Measurements from ENCODE around the gene HOXD4.

Gene HOXD4

DNA sequence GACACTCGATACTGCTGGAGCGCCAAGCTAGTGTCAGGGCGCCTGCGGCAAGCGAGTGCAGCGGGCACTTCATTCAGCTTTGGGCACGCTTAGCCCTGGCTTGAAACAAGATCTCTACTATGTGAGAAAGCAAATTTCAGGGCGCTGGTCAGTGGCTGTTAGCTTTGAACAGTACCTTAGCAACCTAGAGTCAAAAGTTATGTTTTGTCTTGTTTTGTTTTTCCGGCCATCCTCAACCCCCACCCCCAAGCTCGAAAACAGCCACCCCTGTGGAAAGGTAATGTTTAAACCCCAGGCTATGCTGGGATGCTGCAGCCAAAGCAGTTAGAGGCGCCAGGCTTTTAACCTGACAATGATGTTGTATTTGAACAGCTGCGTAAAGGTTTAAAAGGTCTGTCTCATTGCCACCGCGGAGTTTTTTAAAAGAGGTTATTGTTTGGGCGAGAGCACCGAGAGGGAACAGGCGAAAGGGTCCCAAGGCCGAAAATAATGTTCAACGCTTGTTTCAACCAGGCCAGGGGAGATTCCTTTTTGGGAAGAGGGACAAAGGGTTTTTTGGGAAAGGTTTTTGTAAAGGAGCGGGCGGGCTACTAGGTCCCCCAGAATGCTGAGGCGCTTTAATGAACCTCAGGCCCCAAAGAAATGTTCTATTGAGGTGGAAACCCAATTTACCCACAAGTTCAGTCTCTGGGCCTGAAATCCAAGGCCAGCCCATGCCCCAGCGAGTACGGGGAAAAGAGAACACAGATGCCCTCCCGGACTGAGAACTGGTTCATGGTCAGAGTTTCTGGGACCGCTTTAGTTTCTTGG, 37.0 kb upstream of the HOXD4 start:
- DNase-seq, result no peak

DNA sequence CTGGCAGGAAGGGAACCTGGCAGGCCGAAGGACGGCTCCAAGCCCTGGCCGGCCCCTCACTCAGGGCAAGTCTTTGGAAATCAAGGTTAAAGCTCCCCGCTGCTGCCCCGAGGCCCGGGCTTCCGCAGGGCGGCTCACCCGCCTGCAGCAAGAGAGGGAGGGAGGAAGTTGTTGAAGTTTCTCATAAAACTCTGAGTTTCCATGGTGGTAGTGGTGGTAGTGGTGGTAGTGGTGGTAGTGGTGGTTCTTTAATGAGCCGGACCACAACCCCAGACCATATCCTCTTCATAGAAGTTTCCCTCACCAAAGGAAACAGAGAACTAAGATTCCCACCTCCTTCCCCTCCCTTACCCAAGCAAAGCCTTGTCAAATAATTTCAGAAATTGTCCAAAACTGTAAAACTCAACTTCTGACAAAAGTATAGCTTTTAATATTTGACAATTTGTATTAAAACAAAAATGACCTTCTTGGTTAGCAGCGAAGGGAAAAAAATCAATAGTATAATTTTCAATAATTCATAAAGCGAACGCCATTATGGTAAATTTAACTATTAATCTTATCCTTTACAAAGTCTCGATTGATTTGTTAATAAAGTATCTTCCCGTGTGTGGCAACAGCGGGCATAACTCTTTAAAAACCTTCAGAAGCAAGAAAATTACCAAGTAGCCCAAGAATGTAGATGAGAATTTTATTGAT, 36.3 kb upstream of the HOXD4 start:
- DNase-seq, result no peak

- no peak for DNase-seq
Measured at GRCh38 chr2:176115883-176116813, 35.2 kb upstream of the HOXD4 start, which contains the start of gene HOXD10. Gene HOXD10 (plus strand): TSS chr2:176116778. CDS start chr2:176116834, 56 bp downstream.

- no peak for DNase-seq
Measured at GRCh38 chr2:176117162-176117822, 34.1 kb upstream of the HOXD4 start.

DNA sequence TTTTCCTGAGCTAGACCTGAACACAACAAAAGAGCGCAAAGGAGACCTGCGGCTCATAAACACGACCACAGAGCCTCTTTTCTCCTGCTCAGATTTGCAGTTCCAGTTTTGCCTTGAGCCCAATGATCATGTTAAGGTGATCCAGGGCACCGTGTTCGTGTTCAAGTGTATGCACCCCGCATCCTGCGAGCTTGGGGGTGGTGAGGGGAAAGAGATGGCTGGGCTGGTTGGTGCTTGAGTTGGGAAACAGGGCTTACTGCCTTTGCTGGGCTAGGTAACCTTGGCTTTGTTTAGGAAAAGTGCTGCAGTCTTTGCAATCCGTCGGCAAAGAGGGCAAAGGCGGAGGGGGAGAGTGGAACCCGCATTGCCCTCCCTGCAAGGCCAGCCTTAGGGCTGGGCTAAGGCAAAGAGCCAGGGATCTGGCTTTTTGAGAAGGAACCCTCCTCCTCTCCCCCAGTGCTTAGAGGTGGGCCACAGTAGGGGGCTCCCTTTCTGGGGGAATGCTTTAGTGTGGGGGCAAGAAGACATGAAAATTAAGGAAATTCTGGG, 33.5 kb upstream of the HOXD4 start:
- DNase-seq, result no peak

- DNase-seq, result no peak
Measured at GRCh38 chr2:176118601-176119339, 32.6 kb upstream of the HOXD4 start.

GRCh38 chr2:176120364-176121189, 30.8 kb upstream of the HOXD4 start:
- no peak for DNase-seq

- no peak for DNase-seq
Measured at GRCh38 chr2:176121190-176122051, 29.9 kb upstream of the HOXD4 start.

DNA sequence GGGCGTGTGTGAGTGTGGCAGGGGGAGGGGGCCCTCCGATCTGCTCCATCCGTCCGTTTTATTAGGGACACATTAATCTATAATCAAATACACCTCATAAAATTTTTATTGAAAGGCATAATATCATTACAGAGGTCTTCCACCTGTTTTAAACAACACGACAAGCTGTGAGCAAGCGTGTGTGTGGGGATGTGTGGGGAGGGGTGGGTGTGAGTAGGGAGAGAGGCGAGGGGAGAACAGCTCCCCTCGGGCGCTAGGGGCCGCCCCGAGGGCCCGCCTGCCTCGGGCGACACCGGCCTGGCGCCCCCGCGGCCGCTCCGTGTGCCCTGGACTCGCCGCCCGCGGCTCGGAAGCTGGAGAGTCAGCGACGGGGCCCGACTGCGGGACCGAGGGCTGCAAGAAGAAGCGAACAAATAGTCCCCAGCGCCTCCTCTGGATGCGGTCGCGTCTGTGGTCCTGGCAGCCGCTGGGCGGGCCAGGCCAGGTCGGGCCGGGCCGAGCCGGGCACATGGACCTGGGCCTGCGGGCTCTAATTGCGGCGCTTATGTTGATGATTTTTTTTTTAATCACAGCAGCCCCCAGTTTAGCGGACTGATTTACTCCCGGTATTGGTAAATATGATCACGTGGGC, 29.2 kb upstream of the HOXD4 start:
- DNase-seq, result no peak

GRCh38 chr2:176122683-176123410, 28.5 kb upstream of the HOXD4 start, which contains the start of gene HOXD9:
Gene HOXD9 (plus strand): TSS chr2:176122719. CDS start chr2:176122769, 50 bp downstream.
- no peak for DNase-seq

DNA sequence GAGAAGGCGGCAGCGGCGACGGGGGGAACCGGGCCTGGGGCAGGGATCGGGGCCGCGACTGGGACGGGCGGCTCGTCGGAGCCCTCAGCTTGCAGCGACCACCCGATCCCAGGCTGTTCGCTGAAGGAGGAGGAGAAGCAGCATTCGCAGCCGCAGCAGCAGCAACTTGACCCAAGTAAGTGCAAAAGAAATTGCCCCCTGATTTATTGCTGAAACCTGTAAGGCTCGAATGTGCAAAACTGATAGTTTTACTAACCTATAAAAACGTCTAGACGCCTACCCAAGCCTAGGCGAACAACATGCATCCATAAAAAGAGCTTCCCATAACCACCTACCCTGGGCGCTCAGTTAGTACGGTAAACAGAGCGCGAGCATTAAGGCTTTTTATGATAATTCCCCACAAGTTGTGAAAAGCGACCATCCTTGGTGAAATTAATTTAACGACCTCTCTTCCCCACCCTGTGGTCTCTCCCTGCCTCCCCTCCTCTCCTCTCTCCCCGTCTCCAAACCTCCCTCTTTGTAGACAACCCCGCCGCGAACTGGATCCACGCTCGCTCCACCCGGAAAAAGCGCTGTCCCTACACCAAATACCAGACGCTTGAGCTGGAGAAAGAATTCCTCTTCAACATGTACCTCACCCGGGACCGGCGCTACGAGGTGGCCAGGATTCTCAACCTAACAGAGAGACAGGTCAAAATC, 27.8 kb upstream of the HOXD4 start:
- DNase-seq, result no peak

DNA sequence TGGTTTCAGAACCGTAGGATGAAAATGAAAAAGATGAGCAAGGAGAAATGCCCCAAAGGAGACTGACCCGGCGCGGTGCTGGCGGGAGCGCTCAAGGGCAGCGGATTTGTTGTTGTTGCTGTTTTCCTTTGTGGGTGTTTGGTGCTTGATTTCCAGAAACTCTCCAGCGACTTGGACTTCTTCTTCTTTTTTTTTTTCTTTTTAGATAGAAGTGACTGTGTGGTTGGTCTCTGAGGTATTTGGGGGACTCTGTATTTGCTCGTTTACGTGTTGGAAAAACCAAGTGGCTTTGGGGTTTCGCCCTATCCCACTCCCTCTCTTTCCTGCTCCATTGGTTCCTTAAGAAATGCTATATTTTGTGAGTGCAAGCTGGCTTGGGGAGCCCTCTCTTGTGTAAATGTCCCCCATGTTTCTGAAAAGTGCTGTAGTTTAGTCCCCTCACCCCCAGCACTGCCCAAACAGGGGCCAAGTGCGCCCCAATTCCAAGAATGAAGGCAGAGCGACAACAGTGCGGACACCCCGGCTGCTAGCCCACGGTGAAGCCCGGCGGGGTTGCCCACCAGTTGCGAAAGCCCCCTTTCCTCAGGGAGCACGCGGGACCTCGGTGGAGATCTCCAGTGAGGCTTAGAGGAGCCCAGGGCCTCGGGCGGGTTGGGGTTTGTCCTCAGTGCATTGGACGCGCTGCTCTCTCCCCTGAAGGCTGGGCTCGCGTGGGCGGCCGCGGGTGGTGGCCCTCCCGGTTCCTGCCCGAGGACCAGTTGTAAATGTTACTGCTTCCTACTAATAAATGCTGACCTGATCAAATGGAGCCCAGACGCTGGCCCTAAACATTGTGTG, 27.0 kb upstream of the HOXD4 start:
- DNase-seq, result no peak

- no peak for DNase-seq
Measured at GRCh38 chr2:176124947-176125771, 26.2 kb upstream of the HOXD4 start.

DNA sequence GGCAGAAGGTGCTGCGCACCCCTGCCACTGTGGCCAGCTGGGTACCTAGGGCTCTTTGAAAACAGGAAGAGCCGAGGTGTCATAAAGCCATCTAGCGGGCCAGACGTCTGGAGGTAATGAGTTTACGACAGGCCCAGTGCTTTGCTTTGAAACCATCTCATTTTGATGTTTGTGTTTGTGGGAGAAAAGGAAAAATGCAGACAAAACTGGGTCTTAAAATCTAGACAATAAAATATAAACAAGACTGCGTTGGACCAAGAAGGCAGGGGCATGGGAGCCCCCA, 25.6 kb upstream of the HOXD4 start:
- DNase-seq, result no peak

GRCh38 chr2:176126929-176127773, 24.2 kb upstream of the HOXD4 start:
- DNase-seq, result peak; percentile 77
